ENCODE data around the gene LAMTOR1.

DNA sequence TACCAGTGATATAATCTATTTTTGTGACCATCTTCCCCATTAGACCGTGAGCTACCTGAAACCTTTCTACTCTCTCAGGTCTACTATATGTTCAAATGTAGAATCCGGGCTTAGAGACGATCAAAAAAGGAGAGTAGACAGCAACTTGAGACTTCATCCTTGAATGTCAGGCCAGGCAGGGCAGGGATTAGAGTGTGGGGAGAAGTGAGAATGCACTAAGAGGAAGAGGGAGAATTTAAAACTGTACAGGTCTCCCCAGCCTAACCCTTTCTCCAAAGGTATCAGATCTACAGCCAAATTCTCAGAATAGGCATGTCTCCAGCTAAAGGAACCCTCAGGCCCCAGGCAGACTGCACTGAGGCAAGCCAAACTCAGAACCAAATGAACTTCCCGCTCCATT lies 935 bp downstream of the LAMTOR1 start:
- TF ChIP-seq CTCF (conservative IDR thresholded peaks at IDR 0.05; ENCODE audit: low read depth, low read length) (no peak), EZH2 (IDR thresholded peaks at IDR 0.05; ENCODE audit: low read length, unreplicated experiment) (no peak), EZH2phosphoT487 (IDR thresholded peaks at IDR 0.05; ENCODE audit: borderline replicate concordance, low read length) (no peak)
